Stomach (tissue), 4 donors: ENCODE measurements around the gene SELE.

Experiments
- CTCF ChIP-seq, 7 experiments: fragments of 450-650 bp in 4 of 7; fragments of 200-600 bp in 3 of 7; sonication (generic) in 3 of 7; IDR thresholded peaks; one replicate each; pipeline ENCODE4 v1.5.1; 2016 to 2019; ENCODE audit warnings: antibody characterized with exemption in 7 of 7, control low read depth in 2 of 7, mild to moderate bottlenecking in 1 of 7
- POLR2A ChIP-seq, 4 donors: fragments of 450-650 bp; IDR thresholded peaks; one replicate each; pipeline ENCODE4 v1.6.1; 2016; ENCODE audit warnings: antibody characterized with exemption in 4 of 4, control low read depth in 2 of 4, mild to moderate bottlenecking in 1 of 4, moderate library complexity in 1 of 4

DNA sequence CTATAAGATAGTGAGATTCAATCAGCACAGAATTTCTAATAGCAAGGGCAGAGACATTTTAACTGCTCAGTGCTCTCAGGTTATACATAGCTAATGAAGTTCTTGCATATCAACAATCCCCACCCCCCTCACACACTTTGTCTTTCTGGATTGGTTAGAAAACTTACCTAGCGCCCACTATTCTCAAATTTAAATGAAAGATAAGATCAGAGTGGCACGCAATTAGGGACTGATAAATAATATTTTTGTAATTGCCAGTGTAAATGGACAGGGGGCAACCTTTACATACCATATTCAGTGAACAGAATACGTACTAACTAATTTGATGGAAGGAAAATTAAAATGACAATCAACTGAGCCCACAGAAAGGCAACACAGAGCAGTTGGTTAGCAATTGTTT, 34.2 kb downstream of the SELE start:
- TF ChIP-seq POLR2A (IDR thresholded peaks at IDR 0.05) (no peak), CTCF (IDR thresholded peaks at IDR 0.05) (no peak)
